HCT116 (cell line): Measurements from ENCODE around the gene TATDN2. TPM values are rescaled to one million over a fixed set of nuclear protein-coding genes. Genes with fewer than 3 reads are reported as not detected.

ENCODE experiments used
- ATAC-seq: fragments of 200-7000 bp; cut with Tn5 transposase; 2 replicates; pipeline ENCODE4 v1.9.1; 2020; ENCODE audit warnings: mild to moderate bottlenecking, moderate library complexity
- BruUV-seq: library from RNA; stranded (reverse); fragments of 400-500 nt; replicated peaks from 2 replicates; lab custom pipeline; 2021; lab: Mats Ljungman, UMichigan
- CTCF ChIA-PET: fragments of 300-600 bp; sonication (Branson Sonifier 250); formaldehyde crosslinking; loops from one replicate; lab custom pipeline; 2021; ENCODE audit warnings: antibody characterized with exemption; lab: Charles Lee
- POLR2A ChIA-PET: fragments of 300-600, 350-600 bp; sonication (Branson Sonifier 250); formaldehyde crosslinking; loops from one replicate; lab custom pipeline; 2021; ENCODE audit warnings: antibody characterized with exemption; lab: Charles Lee
- RAD21 ChIA-PET, 2 experiments: fragments of 300-600 bp; sonication (Branson Sonifier 250); formaldehyde crosslinking; loops; one replicate each; lab custom pipeline; 2023; ENCODE audit warnings: low total read pairs in 2 of 2; ENCODE audit not compliant: uncharacterized antibody in 2 of 2, unreplicated experiment in 2 of 2, low non-redundant PET in 1 of 2; lab: Charles Lee
- DNase-seq: peaks from one replicate; pipeline ENCODE4 v3.0.0-alpha.2; 2010; ENCODE audit warnings: low read depth, low spot score
- H2AFZ ChIP-seq: fragments of 200-600 bp; shearing (Covaris generic), sonication (generic); 2 replicates; pipeline ENCODE4 v1.6.1; 2017; ENCODE audit warnings: low read depth, mixed run types, mixed read lengths, antibody characterized with exemption, low read length; ENCODE audit not compliant: poor library complexity, severe bottlenecking
- H3K27ac ChIP-seq: 2 replicates; pipeline ENCODE4 v1.5.1; 2012; ENCODE audit warnings: low read depth, low read length
- H3K27me3 ChIP-seq: fragments of 200-600 bp; sonication (generic); 2 replicates; pipeline ENCODE4 v1.6.1; 2016; ENCODE audit warnings: mixed run types, low read length, mixed read lengths; ENCODE audit not compliant: insufficient read depth
- H3K36me3 ChIP-seq, 2 experiments: fragments of 200-500 bp in 1 of 2; fragments of 200-600 bp in 1 of 2; sonication (Bioruptor generic) in 1 of 2; sonication (generic) in 1 of 2; 2 replicates each; pipeline versions ENCODE4 v1.5.1 to v1.6.1; 2014 to 2016; ENCODE audit warnings: low read length in 2 of 2, inconsistent platforms in 1 of 2, mixed read lengths in 1 of 2, mixed run types in 1 of 2; ENCODE audit not compliant: insufficient read depth in 2 of 2, control insufficient read depth in 1 of 2
- H3K4me1 ChIP-seq, 2 experiments: fragments of 200-600 bp in 1 of 2; sonication (generic) in 1 of 2; 2 replicates each; pipeline versions ENCODE4 v1.5.1 to v1.6.1; 2012 to 2017; ENCODE audit warnings: low read length in 2 of 2, inconsistent platforms in 1 of 2, mild to moderate bottlenecking in 1 of 2, mixed read lengths in 1 of 2, mixed run types in 1 of 2, moderate library complexity in 1 of 2; ENCODE audit not compliant: insufficient read depth in 2 of 2, control insufficient read depth in 1 of 2
- H3K4me2 ChIP-seq: fragments of 200-600 bp; sonication (generic); 2 replicates; pipeline ENCODE4 v1.6.1; 2017; ENCODE audit warnings: mixed run types, low read length, mixed read lengths
- H3K4me3 ChIP-seq, 2 experiments: fragments of 200-600 bp in 1 of 2; sonication (generic) in 1 of 2; replicated peaks in 1 of 2; 2 replicates each; pipeline ENCODE4 v1.5.1; 2011 to 2016; ENCODE audit warnings: low read length in 2 of 2, control low read depth in 1 of 2, low read depth in 1 of 2, mild to moderate bottlenecking in 1 of 2, mixed read lengths in 1 of 2, mixed run types in 1 of 2
- H3K79me2 ChIP-seq: fragments of 200-600 bp; sonication (generic); 2 replicates; pipeline ENCODE4 v1.6.1; 2017; ENCODE audit warnings: mild to moderate bottlenecking, mixed run types, low read length, moderate library complexity, mixed read lengths; ENCODE audit not compliant: insufficient read depth
- H3K9ac ChIP-seq: fragments of 200-600 bp; sonication (generic); 2 replicates; pipeline ENCODE4 v1.6.1; 2016; ENCODE audit warnings: low read length, mixed read lengths
- H3K9me2 ChIP-seq: fragments of 200-600 bp; sonication (generic), shearing (Covaris generic); 2 replicates; pipeline ENCODE4 v1.6.1; 2017; ENCODE audit warnings: mixed run types, mild to moderate bottlenecking, moderate library complexity; ENCODE audit not compliant: insufficient read depth
- H3K9me3 ChIP-seq, 2 experiments: fragments of 200-500 bp in 1 of 2; fragments of 200-600 bp in 1 of 2; sonication (Bioruptor generic) in 1 of 2; sonication (generic) in 1 of 2; 2 replicates each; pipeline ENCODE4 v1.6.1; 2014 to 2017; ENCODE audit warnings: low read length in 2 of 2, mixed read lengths in 2 of 2, inconsistent platforms in 1 of 2, low read depth in 1 of 2, mild to moderate bottlenecking in 1 of 2, mixed run types in 1 of 2, moderate library complexity in 1 of 2; ENCODE audit not compliant: control insufficient read depth in 1 of 2, insufficient read depth in 1 of 2
- H4K20me1 ChIP-seq: fragments of 200-600 bp; sonication (generic), shearing (Covaris generic); 2 replicates; pipeline ENCODE4 v1.6.1; 2017; ENCODE audit warnings: mixed run types, mild to moderate bottlenecking, moderate library complexity; ENCODE audit not compliant: insufficient read depth
- EGR1 ChIP-seq: IDR thresholded peaks from 2 replicates; pipeline ENCODE4 v1.6.1; 2012; ENCODE audit warnings: low read depth
- ELF1 ChIP-seq: IDR thresholded peaks from 2 replicates; pipeline ENCODE4 v1.6.1; 2012; ENCODE audit warnings: low read depth, borderline replicate concordance
- JUND ChIP-seq: IDR thresholded peaks from 2 replicates; pipeline ENCODE4 v1.6.1; 2012
- MAX ChIP-seq: IDR thresholded peaks from 2 replicates; pipeline ENCODE4 v1.6.1; 2012
- POLR2A ChIP-seq: IDR thresholded peaks from 2 replicates; pipeline ENCODE4 v1.7.0; 2011; ENCODE audit warnings: borderline replicate concordance; ENCODE audit not compliant: insufficient read depth, insufficient read length; ENCODE audit errors: extremely low read depth
- POLR2AphosphoS5 ChIP-seq: IDR thresholded peaks from 2 replicates; pipeline ENCODE4 v1.6.1; 2011; ENCODE audit warnings: mild to moderate bottlenecking, low read depth, low read length, moderate library complexity
- SIN3A ChIP-seq: IDR thresholded peaks from 2 replicates; pipeline ENCODE4 v1.6.1; 2012; ENCODE audit warnings: low read depth
- SRF ChIP-seq: IDR thresholded peaks from 2 replicates; pipeline ENCODE4 v1.6.1; 2012; ENCODE audit warnings: low read depth
- TCF7L2 ChIP-seq: IDR thresholded peaks from 2 replicates; pipeline ENCODE4 v1.7.0; 2011; ENCODE audit warnings: borderline replicate concordance, inconsistent platforms; ENCODE audit not compliant: insufficient read depth, insufficient read length; ENCODE audit errors: extremely low read depth
- ZNF274 ChIP-seq: fragments of 200-500 bp; sonication (Bioruptor generic); IDR thresholded peaks from 2 replicates; pipeline ENCODE4 v1.6.1; 2014; ENCODE audit warnings: mild to moderate bottlenecking, low read depth, low read length, inconsistent platforms
- intact Hi-C: fragments of 100-400 bp; cut with micrococcal nuclease; formaldehyde crosslinking; loops from 2 replicates; pipeline ENCODE4 v1.10.0; 2022
- total RNA-seq: library from RNA; stranded (reverse); gene quantifications from one replicate; pipeline ENCODE4 v1.2.1, GENCODE V29; 2021; ENCODE audit not compliant: unreplicated experiment

The TATDN2 gene
- total RNA-seq, 1 experiment from 2014 or later = 26.8 TPM

GRCh38 chr3:10286596-10287295 is 38.5 kb downstream of the TATDN2 start (continued):
- TF ChIP-seq MAX (no peak), EGR1 (no peak)

- H3K4me1 ChIP-seq = peaks cover 0 to 9% of the 10 kb centered on the region in 2 experiments; a peak in 2 of 4 replicates
- H3K27ac ChIP-seq = no peak overlapping the region
- ATAC-seq (no peak), DNase-seq (no peak)
- H3K9me2 ChIP-seq = no peaks in the 10 kb centered on the region
- BruUV-seq = no TSS peak
- H4K20me1 ChIP-seq = no peaks in the 10 kb centered on the region
- TF ChIP-seq POLR2A = no peak
- TF ChIP-seq POLR2AphosphoS5 = no peak
- TF ChIP-seq ZNF274 = no peak
- TF ChIP-seq TCF7L2 = no peak
- no peak for TF ChIP-seq SIN3A
- TF ChIP-seq JUND = no peak
- TF ChIP-seq ELF1 = no peak
- TF ChIP-seq SRF = no peak
- H3K9me3 ChIP-seq = no peaks in the 10 kb centered on the region
- CTCF ChIA-PET = interaction anchor here (0.8 to 1.8 kb wide), 2 partner anchors 231 to 341 kb away, joined by 3 to 6 read pairs; no protein-coding TSS in a partner anchor
- intact Hi-C loops = no loop called here
- no peak overlapping the region for H3K9ac ChIP-seq
- peaks cover 8% of the 10 kb centered on the region in 2 experiments; a peak in 2 of 4 replicates for H3K36me3 ChIP-seq
- H3K27me3 ChIP-seq = no peaks in the 10 kb centered on the region
- H3K4me3 ChIP-seq = no peak overlapping the region
- H2AFZ ChIP-seq = no peak overlapping the region
- H3K4me2 ChIP-seq = no peak overlapping the region
- POLR2A ChIA-PET = no interaction called here
- H3K79me2 ChIP-seq = no peaks in the 10 kb centered on the region
- RAD21 ChIA-PET = no interaction called here
These were observed 39.8 kb downstream of the TATDN2 start for GRCh38 chr3:10287936-10288574.
